Kidney epithelial cell (primary cell): Measurements from ENCODE around the gene ARHGAP40. TPM values are rescaled to one million over a fixed set of nuclear protein-coding genes. Genes with fewer than 3 reads are reported as not detected.

Experiments used
- DNase-seq: peaks from one replicate; pipeline ENCODE4 v3.0.0-alpha.2; 2010; ENCODE audit warnings: low read depth
- H3K27me3 ChIP-seq: 2 replicates; pipeline ENCODE4 v1.6.0; 2011; ENCODE audit warnings: low read length; ENCODE audit not compliant: control insufficient read depth, insufficient read depth
- H3K36me3 ChIP-seq: 2 replicates; pipeline ENCODE4 v1.5.1; 2011; ENCODE audit warnings: low read length; ENCODE audit not compliant: control insufficient read depth, insufficient read depth
- H3K4me3 ChIP-seq: 2 replicates; pipeline ENCODE4 v1.5.1; 2011; ENCODE audit warnings: low read depth, mild to moderate bottlenecking, control low read depth, low read length
- total RNA-seq: library from RNA; depleted of rRNA; stranded (reverse); fragments of >200 nt; gene quantifications from 2 replicates; pipeline ENCODE4 v1.2.3, GENCODE V29; 2015
- TF ChIP-seq, protein P1 (sequence below): IDR thresholded peaks from 2 replicates; pipeline ENCODE4 v1.5.1; 2011; ENCODE audit warnings: mild to moderate bottlenecking, moderate library complexity, low read length, control low read depth, inconsistent platforms; ENCODE audit not compliant: insufficient read depth, poor library complexity, severe bottlenecking

The ARHGAP40 gene
- total RNA-seq, 1 donor from 2014 or later, result 2.8 TPM

- H3K4me3 ChIP-seq, result no peak overlapping the region
- TF ChIP-seq, protein P1, sequence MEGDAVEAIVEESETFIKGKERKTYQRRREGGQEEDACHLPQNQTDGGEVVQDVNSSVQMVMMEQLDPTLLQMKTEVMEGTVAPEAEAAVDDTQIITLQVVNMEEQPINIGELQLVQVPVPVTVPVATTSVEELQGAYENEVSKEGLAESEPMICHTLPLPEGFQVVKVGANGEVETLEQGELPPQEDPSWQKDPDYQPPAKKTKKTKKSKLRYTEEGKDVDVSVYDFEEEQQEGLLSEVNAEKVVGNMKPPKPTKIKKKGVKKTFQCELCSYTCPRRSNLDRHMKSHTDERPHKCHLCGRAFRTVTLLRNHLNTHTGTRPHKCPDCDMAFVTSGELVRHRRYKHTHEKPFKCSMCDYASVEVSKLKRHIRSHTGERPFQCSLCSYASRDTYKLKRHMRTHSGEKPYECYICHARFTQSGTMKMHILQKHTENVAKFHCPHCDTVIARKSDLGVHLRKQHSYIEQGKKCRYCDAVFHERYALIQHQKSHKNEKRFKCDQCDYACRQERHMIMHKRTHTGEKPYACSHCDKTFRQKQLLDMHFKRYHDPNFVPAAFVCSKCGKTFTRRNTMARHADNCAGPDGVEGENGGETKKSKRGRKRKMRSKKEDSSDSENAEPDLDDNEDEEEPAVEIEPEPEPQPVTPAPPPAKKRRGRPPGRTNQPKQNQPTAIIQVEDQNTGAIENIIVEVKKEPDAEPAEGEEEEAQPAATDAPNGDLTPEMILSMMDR, result no peak
- no peak for DNase-seq
- H3K27me3 ChIP-seq, result peaks cover 32% of the 10 kb centered on the region
- no peaks in the 10 kb centered on the region for H3K36me3 ChIP-seq
Measured at GRCh38 chr20:38669688-38670087, 68.1 kb downstream of the ARHGAP40 start.

- DNase-seq, result no peak
- Histone ChIP-seq H3K4me3 (no peak overlapping the region), H3K36me3 (no peaks in the 10 kb centered on the region), H3K27me3 (peaks cover 29% of the 10 kb centered on the region)
- TF ChIP-seq, protein P1, result no peak
Measured at GRCh38 chr20:38670786-38671185, 69.2 kb downstream of the ARHGAP40 start.

DNA sequence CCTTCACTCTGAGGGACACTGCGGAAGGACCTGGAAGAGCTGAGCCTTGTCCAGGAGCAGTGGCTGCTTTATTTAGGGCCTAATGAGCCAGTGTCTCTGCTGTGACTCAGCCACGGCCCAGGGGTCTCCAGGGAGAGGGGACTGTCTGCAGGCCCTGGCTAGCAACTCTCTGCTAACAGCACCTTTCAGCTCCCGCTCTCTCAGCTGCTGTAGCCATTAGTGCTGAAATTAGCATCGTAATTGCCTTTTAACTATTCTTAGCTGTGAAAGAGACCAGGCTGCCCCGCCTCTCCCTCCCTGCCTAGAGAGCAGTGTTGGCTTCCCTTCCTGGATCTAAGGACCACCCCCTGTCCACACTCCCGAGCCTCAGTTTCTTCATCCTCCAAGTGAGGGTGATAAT is 69.6 kb downstream of the ARHGAP40 start:
- TF ChIP-seq, protein P1, result no peak
- Histone ChIP-seq H3K27me3 (peaks cover 25% of the 10 kb centered on the region), H3K4me3 (no peak overlapping the region), H3K36me3 (no peaks in the 10 kb centered on the region)
- no peak for DNase-seq

GRCh38 chr20:38671701-38672292 is 70.2 kb downstream of the ARHGAP40 start:
- DNase-seq, result no peak
- TF ChIP-seq, protein P1, result no peak

GRCh38 chr20:38672504-38672903 is 70.9 kb downstream of the ARHGAP40 start:
- Histone ChIP-seq H3K36me3 (no peaks in the 10 kb centered on the region), H3K4me3 (no peak overlapping the region), H3K27me3 (peaks cover 20% of the 10 kb centered on the region)
- TF ChIP-seq, protein P1, result no peak
- no peak for DNase-seq

More at GRCh38 chr20:38671701-38672292, 70.2 kb downstream of the ARHGAP40 start:
- Histone ChIP-seq H3K36me3 (no peaks in the 10 kb centered on the region), H3K4me3 (no peak overlapping the region), H3K27me3 (peaks cover 20% of the 10 kb centered on the region)

- Histone ChIP-seq H3K4me3 (no peak overlapping the region), H3K27me3 (peaks cover 20% of the 10 kb centered on the region), H3K36me3 (no peaks in the 10 kb centered on the region)
- DNase-seq, result no peak
- TF ChIP-seq, protein P1, result no peak
Measured at GRCh38 chr20:38673261-38673660, 71.7 kb downstream of the ARHGAP40 start.
